Smooth muscle cell (in vitro differentiated cells): ENCODE measurements around the gene TEX22. TPM values are rescaled to one million over a fixed set of nuclear protein-coding genes. Genes with fewer than 3 reads are reported as not detected.

Experiments used
- DNase-seq: peaks from one replicate; lab custom pipeline; 2025; ENCODE audit not compliant: unreplicated experiment; lab: John Stamatoyannopoulos, UW
- H2AFZ ChIP-seq: fragments of 200-600 bp; sonication (generic); 2 replicates; pipeline ENCODE4 v1.6.0; 2016; ENCODE audit warnings: antibody characterized with exemption, low read depth, mild to moderate bottlenecking
- H3F3A ChIP-seq: fragments of 200-600 bp; sonication (generic); 2 replicates; pipeline ENCODE4 v1.6.0; 2017; ENCODE audit warnings: antibody characterized with exemption, low read depth
- H3K27ac ChIP-seq: fragments of 200-600 bp; sonication (generic); 2 replicates; pipeline ENCODE4 v1.5.1; 2016; ENCODE audit warnings: low read depth, mild to moderate bottlenecking
- H3K27me3 ChIP-seq: fragments of 200-600 bp; sonication (generic); 2 replicates; pipeline ENCODE4 v1.6.1; 2016; ENCODE audit warnings: low read depth, mild to moderate bottlenecking
- H3K36me3 ChIP-seq: fragments of 200-600 bp; sonication (generic); 2 replicates; pipeline ENCODE4 v1.5.1; 2016; ENCODE audit warnings: low read depth
- H3K4me1 ChIP-seq: fragments of 200-600 bp; sonication (generic); 2 replicates; pipeline ENCODE4 v1.5.1; 2016; ENCODE audit warnings: low read depth
- H3K4me2 ChIP-seq: fragments of 200-600 bp; sonication (generic); 2 replicates; pipeline ENCODE4 v1.6.0; 2016; ENCODE audit warnings: mild to moderate bottlenecking
- H3K4me3 ChIP-seq: fragments of 200-600 bp; sonication (generic); 2 replicates; pipeline ENCODE4 v1.5.1; 2016; ENCODE audit warnings: mild to moderate bottlenecking
- H3K79me2 ChIP-seq: fragments of 200-600 bp; sonication (generic); 2 replicates; pipeline ENCODE4 v1.6.0; 2016; ENCODE audit warnings: low read depth, mild to moderate bottlenecking
- H3K9ac ChIP-seq: fragments of 200-600 bp; sonication (generic); 2 replicates; pipeline ENCODE4 v1.6.0; 2016; ENCODE audit warnings: low read depth
- H3K9me3 ChIP-seq: fragments of 200-600 bp; sonication (generic); replicated peaks from 2 replicates; pipeline ENCODE4 v1.5.1; 2016; ENCODE audit warnings: low read depth
- H4K20me1 ChIP-seq: fragments of 200-600 bp; sonication (generic); 2 replicates; pipeline ENCODE4 v1.6.0; 2016; ENCODE audit warnings: low read depth
- WGBS: methylation state at CpG from one replicate; pipeline ENCODE4 v1.1.7; 2016; ENCODE audit warnings: low lambda C conversion rate; 5-methylcytosine and 5-hydroxymethylcytosine counted together
- polyA plus RNA-seq: library from polyadenylated mRNA; unstranded; fragments of >200 nt; fragmentation: Nextera tagmentation; extraction: Ambion mirVana; gene quantifications from 2 replicates; pipeline ENCODE4 v1.2.1, GENCODE V29; 2016
- total RNA-seq: library from RNA; depleted of rRNA; stranded (reverse); fragments of >200 nt; gene quantifications from 2 replicates; pipeline ENCODE4 v1.2.3, GENCODE V29; 2014
- TF ChIP-seq, protein P1 (sequence below): fragments of 200-600 bp; sonication (generic); IDR thresholded peaks from 2 replicates; pipeline ENCODE4 v1.5.1; 2017; ENCODE audit warnings: borderline replicate concordance, mild to moderate bottlenecking, antibody characterized with exemption; ENCODE audit not compliant: insufficient read depth, poor library complexity, severe bottlenecking

Gene TEX22
- total and polyA plus RNA-seq, 2 experiments from 2014 or later = 0.09 to 0.93 TPM

DNA sequence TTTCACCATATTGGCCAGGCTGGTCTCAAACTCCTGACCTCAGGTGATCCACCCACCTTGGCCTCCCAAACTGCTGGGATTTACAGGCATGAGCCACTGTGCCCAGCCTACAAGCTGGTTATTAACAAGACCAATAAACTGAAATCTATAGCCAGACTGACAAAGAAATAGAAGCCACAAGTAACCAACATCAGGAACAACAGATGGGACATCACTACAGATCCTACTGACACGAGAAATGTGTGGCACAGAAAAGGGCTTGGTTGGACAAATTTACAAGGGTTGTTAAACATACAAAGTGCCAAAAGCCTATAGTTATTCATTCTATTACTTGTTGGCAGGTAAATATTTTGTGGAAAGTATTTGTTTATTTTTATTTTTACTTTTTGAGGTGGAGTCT, 32.9 kb downstream of the TEX22 start:
- H3K27ac ChIP-seq = no peak overlapping the region

GRCh38 chr14:105432657-105433056, 34.3 kb downstream of the TEX22 start:
- Histone ChIP-seq H3K4me3 (no peak overlapping the region), H3K4me2 (no peak overlapping the region), H3K27ac (no peak overlapping the region), H3K36me3 (no peaks in the 10 kb centered on the region), H3K9me3 (no peaks in the 10 kb centered on the region), H3K79me2 (peaks cover 93% of the 10 kb centered on the region), H2AFZ (no peak overlapping the region), H3K27me3 (no peaks in the 10 kb centered on the region), H3K9ac (no peak overlapping the region), H3K4me1 (no peaks in the 10 kb centered on the region), H4K20me1 (peaks cover 91% of the 10 kb centered on the region), H3F3A (no peaks in the 10 kb centered on the region)
- TF ChIP-seq, protein P1, sequence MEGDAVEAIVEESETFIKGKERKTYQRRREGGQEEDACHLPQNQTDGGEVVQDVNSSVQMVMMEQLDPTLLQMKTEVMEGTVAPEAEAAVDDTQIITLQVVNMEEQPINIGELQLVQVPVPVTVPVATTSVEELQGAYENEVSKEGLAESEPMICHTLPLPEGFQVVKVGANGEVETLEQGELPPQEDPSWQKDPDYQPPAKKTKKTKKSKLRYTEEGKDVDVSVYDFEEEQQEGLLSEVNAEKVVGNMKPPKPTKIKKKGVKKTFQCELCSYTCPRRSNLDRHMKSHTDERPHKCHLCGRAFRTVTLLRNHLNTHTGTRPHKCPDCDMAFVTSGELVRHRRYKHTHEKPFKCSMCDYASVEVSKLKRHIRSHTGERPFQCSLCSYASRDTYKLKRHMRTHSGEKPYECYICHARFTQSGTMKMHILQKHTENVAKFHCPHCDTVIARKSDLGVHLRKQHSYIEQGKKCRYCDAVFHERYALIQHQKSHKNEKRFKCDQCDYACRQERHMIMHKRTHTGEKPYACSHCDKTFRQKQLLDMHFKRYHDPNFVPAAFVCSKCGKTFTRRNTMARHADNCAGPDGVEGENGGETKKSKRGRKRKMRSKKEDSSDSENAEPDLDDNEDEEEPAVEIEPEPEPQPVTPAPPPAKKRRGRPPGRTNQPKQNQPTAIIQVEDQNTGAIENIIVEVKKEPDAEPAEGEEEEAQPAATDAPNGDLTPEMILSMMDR = no peak
- no peak for DNase-seq
- 95% methylated on average over 12 of the region's 12 CpGs for WGBS

More for the DNA sequence above, 32.9 kb downstream of the TEX22 start:
- H3K27me3 ChIP-seq = no peaks in the 10 kb centered on the region
- H3K9ac ChIP-seq = no peak overlapping the region
- no peak for DNase-seq
- peaks cover 86% of the 10 kb centered on the region for H4K20me1 ChIP-seq
- no peaks in the 10 kb centered on the region for H3K9me3 ChIP-seq
- 100% methylated on average over 1 of the region's 1 CpG for WGBS
- TF ChIP-seq, protein P1 = no peak
- no peak overlapping the region for H2AFZ ChIP-seq
- H3K4me2 ChIP-seq = no peak overlapping the region
- no peaks in the 10 kb centered on the region for H3K36me3 ChIP-seq
- H3K4me3 ChIP-seq = no peak overlapping the region
- H3K79me2 ChIP-seq = peaks cover 91% of the 10 kb centered on the region
- H3F3A ChIP-seq = no peaks in the 10 kb centered on the region
- H3K4me1 ChIP-seq = no peaks in the 10 kb centered on the region

GRCh38 chr14:105433161-105433605, 34.8 kb downstream of the TEX22 start:
- Histone ChIP-seq H3K9ac (no peak overlapping the region), H4K20me1 (peaks cover 92% of the 10 kb centered on the region)
- WGBS = 94% methylated on average over 17 of the region's 17 CpGs

GRCh38 chr14:105436402-105436801, 38.1 kb downstream of the TEX22 start:
- H2AFZ ChIP-seq = no peak overlapping the region
- no peak overlapping the region for H3K9ac ChIP-seq
- H3K36me3 ChIP-seq = no peaks in the 10 kb centered on the region
- no peak overlapping the region for H3K27ac ChIP-seq
- no peak overlapping the region for H3K4me2 ChIP-seq
- TF ChIP-seq, protein P1 = no peak
- no peaks in the 10 kb centered on the region for H3K4me1 ChIP-seq
- 96% methylated on average over 12 of the region's 12 CpGs for WGBS
- no peak for DNase-seq
- H3K27me3 ChIP-seq = no peaks in the 10 kb centered on the region
- peaks cover 98% of the 10 kb centered on the region for H4K20me1 ChIP-seq
- no peaks in the 10 kb centered on the region for H3K9me3 ChIP-seq
- peaks cover 66% of the 10 kb centered on the region for H3K79me2 ChIP-seq
- no peak overlapping the region for H3K4me3 ChIP-seq
- no peaks in the 10 kb centered on the region for H3F3A ChIP-seq

More at GRCh38 chr14:105433161-105433605, 34.8 kb downstream of the TEX22 start:
- H3K27me3 ChIP-seq = no peaks in the 10 kb centered on the region
- no peak for DNase-seq
- no peaks in the 10 kb centered on the region for H3F3A ChIP-seq
- no peak overlapping the region for H3K4me2 ChIP-seq
- no peaks in the 10 kb centered on the region for H3K4me1 ChIP-seq
- peaks cover 94% of the 10 kb centered on the region for H3K79me2 ChIP-seq
- H3K4me3 ChIP-seq = no peak overlapping the region
- no peaks in the 10 kb centered on the region for H3K9me3 ChIP-seq
- no peaks in the 10 kb centered on the region for H3K36me3 ChIP-seq
- H2AFZ ChIP-seq = no peak overlapping the region
- H3K27ac ChIP-seq = no peak overlapping the region
- TF ChIP-seq, protein P1 = no peak
